Measurements from ENCODE around the gene TRAFD1. TPM values are rescaled to one million over a fixed set of nuclear protein-coding genes. Genes with fewer than 3 reads are reported as not detected.

TRAFD1 gene
- total and polyA plus RNA-seq, 2 of the 13 experiments (the other 11 are each of a cell fraction or from before 2014, with no cell fraction given) = 9.5 to 20.9 TPM

DNA sequence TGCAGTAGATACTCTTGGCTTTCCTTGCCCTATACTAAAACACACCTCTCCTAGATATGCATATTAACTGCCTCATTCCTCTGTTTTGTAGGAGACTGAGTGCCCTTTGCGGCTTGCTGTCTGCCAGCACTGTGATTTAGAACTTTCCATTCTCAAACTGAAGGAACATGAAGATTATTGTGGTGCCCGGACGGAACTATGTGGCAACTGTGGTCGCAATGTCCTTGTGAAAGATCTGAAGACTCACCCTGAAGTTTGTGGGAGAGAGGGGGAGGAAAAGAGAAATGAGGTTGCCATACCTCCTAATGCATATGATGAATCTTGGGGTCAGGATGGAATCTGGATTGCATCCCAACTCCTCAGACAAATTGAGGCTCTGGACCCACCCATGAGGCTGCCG, 15.4 kb downstream of the TRAFD1 start:
- Histone ChIP-seq H3K27ac (ENCODE audit: extremely low read length, insufficient read depth, low read length) (no peak overlapping the region), H3K36me3 (replicated peaks in 1 of 2; ENCODE audit: control insufficient read depth in 1 of 2, insufficient read depth in 2 of 2, low read length in 2 of 2) (peaks cover 2 to 38% of the 10 kb centered on the region in 2 experiments; a peak in 3 of 5 replicates), H4K20me1 (ENCODE audit: insufficient read depth, low read length) (no peaks in the 10 kb centered on the region), H3K9me3 (ENCODE audit: low read length) (no peaks in the 10 kb centered on the region), H3K27me3 (ENCODE audit: control insufficient read depth in 1 of 2, insufficient read depth in 2 of 2, low read length in 2 of 2) (no peaks in the 10 kb centered on the region), H3K4me3 (replicated peaks in 1 of 3; ENCODE audit: insufficient read depth in 1 of 3, low read depth in 2 of 3, low read length in 3 of 3) (no peak overlapping the region), H3K4me1 (ENCODE audit: insufficient read depth, low read length) (no peaks in the 10 kb centered on the region), H3K9ac (ENCODE audit: insufficient read depth, low read depth, low read length) (no peak overlapping the region), H2AFZ (ENCODE audit: low read length) (no peak overlapping the region), H3K4me2 (ENCODE audit: low read depth, low read length) (no peak overlapping the region), H3K79me2 (ENCODE audit: insufficient read depth, low read length) (no peaks in the 10 kb centered on the region)
- in situ Hi-C loops (cut with HindIII; ENCODE audit: extremely low pct_ligation_motif_present, low pct_unique_long_range_greater_than_20kb) = no loop called here
- WGBS (ENCODE audit: low lambda C conversion rate) = 96% methylated on average over 5 of the region's 5 CpGs
- ATAC-seq = no peak
- no peak for DNase-seq (ENCODE audit: low spot score)
- POLR2A ChIA-PET = no interaction called here
- BruUV-seq (replicated peaks) = no TSS peak
- CTCF ChIA-PET (ENCODE audit: low intra/inter-chr PET ratio, low total read pairs) = no interaction called here
- intact Hi-C loops (cut with micrococcal nuclease; ENCODE audit: unreplicated experiment) = no loop called here
- no peak for FAIRE-seq
- TF ChIP-seq, protein P1, sequence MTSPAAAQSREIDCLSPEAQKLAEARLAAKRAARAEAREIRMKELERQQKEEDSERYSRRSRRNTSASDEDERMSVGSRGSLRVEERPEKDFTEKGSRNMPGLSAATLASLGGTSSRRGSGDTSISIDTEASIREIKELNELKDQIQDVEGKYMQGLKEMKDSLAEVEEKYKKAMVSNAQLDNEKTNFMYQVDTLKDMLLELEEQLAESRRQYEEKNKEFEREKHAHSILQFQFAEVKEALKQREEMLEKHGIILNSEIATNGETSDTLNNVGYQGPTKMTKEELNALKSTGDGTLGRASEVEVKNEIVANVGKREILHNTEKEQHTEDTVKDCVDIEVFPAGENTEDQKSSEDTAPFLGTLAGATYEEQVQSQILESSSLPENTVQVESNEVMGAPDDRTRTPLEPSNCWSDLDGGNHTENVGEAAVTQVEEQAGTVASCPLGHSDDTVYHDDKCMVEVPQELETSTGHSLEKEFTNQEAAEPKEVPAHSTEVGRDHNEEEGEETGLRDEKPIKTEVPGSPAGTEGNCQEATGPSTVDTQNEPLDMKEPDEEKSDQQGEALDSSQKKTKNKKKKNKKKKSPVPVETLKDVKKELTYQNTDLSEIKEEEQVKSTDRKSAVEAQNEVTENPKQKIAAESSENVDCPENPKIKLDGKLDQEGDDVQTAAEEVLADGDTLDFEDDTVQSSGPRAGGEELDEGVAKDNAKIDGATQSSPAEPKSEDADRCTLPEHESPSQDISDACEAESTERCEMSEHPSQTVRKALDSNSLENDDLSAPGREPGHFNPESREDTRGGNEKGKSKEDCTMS (CRISPR knock-in tag; conservative IDR thresholded peaks at IDR 0.05) = no peak
- TF ChIP-seq ZNF547 (CRISPR knock-in tag; IDR thresholded peaks at IDR 0.05) = no peak
- TF ChIP-seq ATF1 (CRISPR knock-in tag; IDR thresholded peaks at IDR 0.05) = no peak
- no peak for TF ChIP-seq WIZ (CRISPR knock-in tag; IDR thresholded peaks at IDR 0.05)

- Histone ChIP-seq H2AFZ (ENCODE audit: low read length) (no peak overlapping the region), H3K9me3 (ENCODE audit: low read length) (no peaks in the 10 kb centered on the region), H3K4me1 (ENCODE audit: insufficient read depth, low read length) (peaks cover 8% of the 10 kb centered on the region), H3K9ac (ENCODE audit: insufficient read depth, low read depth, low read length) (no peak overlapping the region), H3K27ac (ENCODE audit: extremely low read length, insufficient read depth, low read length) (no peak overlapping the region), H3K27me3 (ENCODE audit: control insufficient read depth in 1 of 2, insufficient read depth in 2 of 2, low read length in 2 of 2) (no peaks in the 10 kb centered on the region), H3K36me3 (replicated peaks in 1 of 2; ENCODE audit: control insufficient read depth in 1 of 2, insufficient read depth in 2 of 2, low read length in 2 of 2) (peaks cover 7 to 46% of the 10 kb centered on the region in 2 experiments; a peak in 4 of 5 replicates), H3K4me3 (replicated peaks in 1 of 3; ENCODE audit: insufficient read depth in 1 of 3, low read depth in 2 of 3, low read length in 3 of 3) (no peak overlapping the region), H4K20me1 (ENCODE audit: insufficient read depth, low read length) (no peaks in the 10 kb centered on the region), H3K79me2 (ENCODE audit: insufficient read depth, low read length) (no peaks in the 10 kb centered on the region), H3K4me2 (ENCODE audit: low read depth, low read length) (no peak overlapping the region)
- ChIA-PET POLR2A (no interaction called here), CTCF (ENCODE audit: low intra/inter-chr PET ratio, low total read pairs) (no interaction called here)
- DNase-seq (ENCODE audit: low spot score) (no peak), FAIRE-seq (no peak), ATAC-seq (no peak)
- intact Hi-C loops (cut with micrococcal nuclease; ENCODE audit: unreplicated experiment) = no loop called here
- no TSS peak for BruUV-seq (replicated peaks)
- 100% methylated on average over 1 of the region's 1 CpG for WGBS (ENCODE audit: low lambda C conversion rate)
- in situ Hi-C loops (cut with HindIII; ENCODE audit: extremely low pct_ligation_motif_present, low pct_unique_long_range_greater_than_20kb) = no loop called here
- TF ChIP-seq ZNF615 (CRISPR knock-in tag; IDR thresholded peaks at IDR 0.05; ENCODE audit: borderline replicate concordance) = no peak
- no peak for TF ChIP-seq ZNF276 (CRISPR knock-in tag; IDR thresholded peaks at IDR 0.05; ENCODE audit: low read depth)
- no peak for TF ChIP-seq HOXA9 (CRISPR knock-in tag; IDR thresholded peaks at IDR 0.05; ENCODE audit: borderline replicate concordance)
- no peak for TF ChIP-seq PRDM15 (CRISPR knock-in tag; IDR thresholded peaks at IDR 0.05)
- no peak for TF ChIP-seq ETV6 (CRISPR knock-in tag; conservative IDR thresholded peaks at IDR 0.05)
- TF ChIP-seq HDAC6 (IDR thresholded peaks at IDR 0.05; ENCODE audit: low read depth, low read length) = no peak
These were observed 20.8 kb downstream of the TRAFD1 start for GRCh38 chr12:112146123-112146522.
